Liver (tissue), 9 donors: Measurements from ENCODE around the gene TMEM178B. TPM values are rescaled to one million over a fixed set of nuclear protein-coding genes. Genes with fewer than 3 reads are reported as not detected.

Source experiments
- DNase-seq: peaks from one replicate; pipeline ENCODE4 v3.0.0-alpha.2; 2017; ENCODE audit warnings: low spot score
- H3K27ac ChIP-seq, 2 donors: one replicate each; pipeline ENCODE4 v1.7.0; 2013; ENCODE audit warnings: inconsistent platforms in 2 of 2, low read length in 2 of 2, control low read depth in 1 of 2, low read depth in 1 of 2, mild to moderate bottlenecking in 1 of 2
- H3K27me3 ChIP-seq, 4 donors: one replicate each; pipeline versions ENCODE4 v1.6.1 to v1.7.0; 2013; ENCODE audit warnings: low read length in 3 of 4, inconsistent platforms in 1 of 4, mild to moderate bottlenecking in 1 of 4, moderate library complexity in 1 of 4; ENCODE audit not compliant: control insufficient read depth in 4 of 4, insufficient read depth in 4 of 4
- H3K36me3 ChIP-seq, 4 donors: one replicate each; pipeline versions ENCODE4 v1.6.1 to v1.7.0; 2013; ENCODE audit warnings: low read length in 3 of 4, mild to moderate bottlenecking in 3 of 4, low read depth in 1 of 4, moderate library complexity in 1 of 4; ENCODE audit not compliant: control insufficient read depth in 4 of 4, insufficient read depth in 3 of 4
- H3K4me1 ChIP-seq, 4 donors: one replicate each; pipeline versions ENCODE4 v1.6.1 to v1.7.0; 2013; ENCODE audit warnings: low read length in 3 of 4, mild to moderate bottlenecking in 3 of 4, moderate library complexity in 1 of 4; ENCODE audit not compliant: control insufficient read depth in 4 of 4, insufficient read depth in 4 of 4
- H3K4me3 ChIP-seq, 3 donors: one replicate each; pipeline versions ENCODE4 v1.6.1 to v1.7.0; 2013; ENCODE audit warnings: low read length in 3 of 3, control low read depth in 1 of 3, low read depth in 1 of 3, mild to moderate bottlenecking in 1 of 3
- H3K9ac ChIP-seq, 2 donors: one replicate each; pipeline ENCODE4 v1.7.0; 2013; ENCODE audit warnings: low read length in 2 of 2, mild to moderate bottlenecking in 2 of 2, moderate library complexity in 2 of 2, control low read depth in 1 of 2, low read depth in 1 of 2
- H3K9me3 ChIP-seq, 4 donors: one replicate each; pipeline versions ENCODE4 v1.6.1 to v1.7.0; 2013; ENCODE audit warnings: low read length in 3 of 4; ENCODE audit not compliant: control insufficient read depth in 4 of 4
- ATF3 ChIP-seq: IDR thresholded peaks from 2 replicates; pipeline ENCODE4 v1.6.1; 2016; ENCODE audit warnings: antibody characterized with exemption
- CTCF ChIP-seq: fragments of 150-350 bp; IDR thresholded peaks from 2 replicates; pipeline ENCODE4 v1.5.1; 2017; ENCODE audit warnings: improper control_type of control experiment, low read depth, low read length; ENCODE audit not compliant: missing input control
- FOXA1 ChIP-seq: IDR thresholded peaks from 2 replicates; pipeline ENCODE4 v1.6.1; 2016; ENCODE audit warnings: antibody characterized with exemption
- FOXA2 ChIP-seq: IDR thresholded peaks from 2 replicates; pipeline ENCODE4 v1.6.1; 2016; ENCODE audit warnings: antibody characterized with exemption
- HNF4A ChIP-seq, 2 donors: conservative IDR thresholded peaks; 2 replicates each; pipeline ENCODE4 v1.6.1; 2016; ENCODE audit warnings: antibody characterized with exemption in 2 of 2, mild to moderate bottlenecking in 2 of 2
- HNF4G ChIP-seq: IDR thresholded peaks from 2 replicates; pipeline ENCODE4 v1.6.1; 2016; ENCODE audit warnings: antibody characterized with exemption
- JUND ChIP-seq, 2 donors: IDR thresholded peaks; 2 replicates each; pipeline ENCODE4 v1.6.1; 2016; ENCODE audit warnings: antibody characterized with exemption in 2 of 2
- MAX ChIP-seq: IDR thresholded peaks from 2 replicates; pipeline ENCODE4 v1.6.1; 2016; ENCODE audit warnings: antibody characterized with exemption
- NR2F2 ChIP-seq: IDR thresholded peaks from 2 replicates; pipeline ENCODE4 v1.6.1; 2016; ENCODE audit warnings: antibody characterized with exemption
- REST ChIP-seq: IDR thresholded peaks from 2 replicates; pipeline ENCODE4 v1.6.1; 2016; ENCODE audit warnings: antibody characterized with exemption, mild to moderate bottlenecking
- RXRA ChIP-seq, 2 donors: IDR thresholded peaks; 2 replicates each; pipeline ENCODE4 v1.6.1; 2017 to 2018; ENCODE audit warnings: antibody characterized with exemption in 2 of 2, mild to moderate bottlenecking in 1 of 2
- SP1 ChIP-seq: IDR thresholded peaks from 2 replicates; pipeline ENCODE4 v1.6.1; 2018; ENCODE audit warnings: antibody characterized with exemption, mild to moderate bottlenecking
- TAF1 ChIP-seq: conservative IDR thresholded peaks from 2 replicates; pipeline ENCODE4 v1.6.1; 2016; ENCODE audit warnings: antibody characterized with exemption, mild to moderate bottlenecking
- YY1 ChIP-seq: IDR thresholded peaks from 2 replicates; pipeline ENCODE4 v1.6.1; 2016; ENCODE audit warnings: antibody characterized with exemption, mild to moderate bottlenecking
- ZBTB33 ChIP-seq: IDR thresholded peaks from 2 replicates; pipeline ENCODE4 v1.6.1; 2016; ENCODE audit warnings: antibody characterized with exemption
- WGBS: extraction: QIAGEN DNeasy Blood & Tissue Kit; methylation state at CpG from one replicate; pipeline ENCODE4 v1.1.7; 2013; 5-methylcytosine and 5-hydroxymethylcytosine counted together
- polyA plus RNA-seq, 2 donors: library from polyadenylated mRNA; stranded (reverse) in 1 of 2; unstranded in 1 of 2; fragments of 200-250 nt in 1 of 2; fragments of >200 nt in 1 of 2; fragmentation: Nextera tagmentation in 1 of 2; extraction: Ambion mirVana in 1 of 2; gene quantifications; one replicate each; pipeline versions ENCODE4 v1.2.1 to v1.2.3, GENCODE V29; 2013 to 2015
- total RNA-seq, 2 donors: library from RNA; depleted of rRNA; stranded (reverse); fragments of >200 nt; gene quantifications; one replicate each; pipeline ENCODE4 v1.2.3, GENCODE V29; 2014
- donor health status: healthy.
- donor health status: healthy.
- donor health status: healthy.
- donor health status: healthy.
- donor health status: healthy.

TMEM178B gene
- total and polyA plus RNA-seq, 4 donors = under 0.01 to 0.02 (median under 0.01) TPM; not detected in 1

- Histone ChIP-seq H3K4me3 (no peak overlapping the region), H3K27ac (no peak overlapping the region), H3K9me3 (no peaks in the 10 kb centered on the region), H3K36me3 (no peaks in the 10 kb centered on the region), H3K4me1 (no peaks in the 10 kb centered on the region), H3K9ac (no peak overlapping the region), H3K27me3 (no peaks in the 10 kb centered on the region)
- WGBS = 72% methylated on average over 10 of the region's 10 CpGs
- DNase-seq = no peak
- TF ChIP-seq FOXA2 = no peak
- no peak for TF ChIP-seq MAX
- TF ChIP-seq YY1 = no peak
These were observed 110.8 kb downstream of the TMEM178B start for GRCh38 chr7:141184532-141185190.

GRCh38 chr7:141185369-141185967, 111.6 kb downstream of the TMEM178B start:
- Histone ChIP-seq H3K9ac (no peak overlapping the region), H3K4me3 (no peak overlapping the region), H3K27me3 (no peaks in the 10 kb centered on the region), H3K9me3 (no peaks in the 10 kb centered on the region), H3K36me3 (no peaks in the 10 kb centered on the region), H3K4me1 (no peaks in the 10 kb centered on the region), H3K27ac (no peak overlapping the region)
- no peak for TF ChIP-seq HNF4G
- TF ChIP-seq FOXA1 = no peak
- TF ChIP-seq MAX = no peak
- TF ChIP-seq FOXA2 = no peak
- TF ChIP-seq ATF3 = no peak
- TF ChIP-seq CTCF = no peak
- DNase-seq = no peak
- 80% methylated on average over 14 of the region's 14 CpGs for WGBS

GRCh38 chr7:141189231-141189630, 115.4 kb downstream of the TMEM178B start:
- no peak overlapping the region for H3K9ac ChIP-seq
- H3K4me1 ChIP-seq = no peaks in the 10 kb centered on the region
- no peak for DNase-seq
- no peak overlapping the region for H3K27ac ChIP-seq
- TF ChIP-seq REST (no peak), MAX (no peak), YY1 (no peak), JUND (IDR thresholded peaks at IDR 0.05) (no peak), ZBTB33 (no peak), TAF1 (no peak), FOXA2 (no peak), HNF4A (conservative IDR thresholded peaks at IDR 0.05) (no peak), NR2F2 (no peak), RXRA (IDR thresholded peaks at IDR 0.05) (no peak), SP1 (no peak), CTCF (no peak), HNF4G (no peak), FOXA1 (no peak)
- no peaks in the 10 kb centered on the region for H3K27me3 ChIP-seq
- no peaks in the 10 kb centered on the region for H3K36me3 ChIP-seq
- H3K9me3 ChIP-seq = no peaks in the 10 kb centered on the region
- H3K4me3 ChIP-seq = no peak overlapping the region
- WGBS = 90% methylated on average over 4 of the region's 4 CpGs
